Stimulated activated CD8-positive, alpha-beta memory T cell treated with anti-CD3 and anti-CD28 coated beads, Interleukin-7, amount 100 ng/mL, for 48 hours (primary cell): ENCODE measurements around the gene GRWD1.

Source experiments
- DNase-seq, 2 donors: peaks; one replicate each; pipeline ENCODE4 v3.0.0-alpha.2; 2020; ENCODE audit warnings: low read depth in 1 of 2; ENCODE audit errors: extremely low read depth in 1 of 2

The GRWD1 gene

GRCh38 chr19:48445606-48446481 is at the start of gene GRWD1:
TSS of gene GRWD1 (plus strand) at chr19:48445983. CDS start at chr19:48446006, 23 bp downstream.
- peak; percentile 83 to 93 for DNase-seq

- DNase-seq = no peak
These were observed 49.6 kb upstream of the GRWD1 start for GRCh38 chr19:48396016-48396823.

DNA sequence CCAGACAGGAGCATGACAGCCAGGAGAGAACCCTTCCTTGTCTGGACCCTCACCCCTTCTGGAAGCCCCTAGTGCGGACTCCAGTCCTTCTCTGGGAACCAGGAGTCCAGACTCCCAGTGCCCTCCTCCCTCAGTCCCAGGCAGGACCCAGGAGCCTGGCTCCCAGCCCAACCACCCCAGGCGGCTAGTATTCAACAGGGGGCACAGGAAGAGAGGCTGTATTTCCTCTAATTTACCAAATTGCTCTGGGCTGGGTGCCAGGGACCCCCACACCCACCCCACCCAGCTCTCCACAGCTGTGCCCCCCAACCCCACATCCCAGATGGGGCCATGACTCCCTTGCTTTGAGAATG is 49.0 kb upstream of the GRWD1 start:
- no peak for DNase-seq

- DNase-seq = no peak
These were observed 48.3 kb upstream of the GRWD1 start for GRCh38 chr19:48397263-48398101.

- no peak for DNase-seq
These were observed 47.7 kb upstream of the GRWD1 start for GRCh38 chr19:48398102-48398374.

DNA sequence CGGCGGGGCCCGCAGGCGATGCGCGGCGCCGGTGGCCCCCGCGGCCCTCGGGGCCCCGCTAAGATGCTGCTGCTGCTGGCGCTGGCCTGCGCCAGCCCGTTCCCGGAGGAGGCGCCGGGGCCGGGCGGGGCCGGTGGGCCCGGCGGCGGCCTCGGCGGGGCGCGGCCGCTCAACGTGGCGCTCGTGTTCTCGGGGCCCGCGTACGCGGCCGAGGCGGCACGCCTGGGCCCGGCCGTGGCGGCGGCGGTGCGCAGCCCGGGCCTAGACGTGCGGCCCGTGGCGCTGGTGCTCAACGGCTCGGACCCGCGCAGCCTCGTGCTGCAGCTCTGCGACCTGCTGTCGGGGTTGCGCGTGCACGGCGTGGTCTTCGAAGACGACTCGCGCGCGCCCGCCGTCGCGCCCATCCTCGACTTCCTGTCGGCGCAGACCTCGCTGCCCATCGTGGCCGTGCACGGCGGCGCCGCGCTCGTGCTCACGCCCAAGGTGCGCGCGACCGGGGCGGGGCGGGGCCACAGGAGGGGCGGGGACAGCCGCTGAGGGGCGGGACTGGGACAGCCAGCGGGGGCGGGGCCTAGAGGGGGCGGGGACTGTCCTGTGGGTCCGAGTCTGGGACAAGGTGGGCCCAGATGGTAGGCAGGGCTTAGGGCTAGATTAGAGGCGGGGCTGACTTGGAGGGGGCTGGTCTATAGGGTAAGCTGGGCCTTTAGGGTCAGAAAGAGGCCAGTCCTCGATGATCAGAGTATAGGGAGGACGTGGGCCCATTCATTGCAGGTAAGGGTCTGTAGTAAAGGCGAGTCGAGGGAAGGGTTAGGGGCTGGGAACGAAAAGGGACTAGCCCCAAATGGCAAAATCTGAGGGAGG is 47.2 kb upstream of the GRWD1 start:
- peak; percentile 65 to 79 for DNase-seq

GRCh38 chr19:48400018-48400742 is 45.6 kb upstream of the GRWD1 start:
- DNase-seq = no peak

DNA sequence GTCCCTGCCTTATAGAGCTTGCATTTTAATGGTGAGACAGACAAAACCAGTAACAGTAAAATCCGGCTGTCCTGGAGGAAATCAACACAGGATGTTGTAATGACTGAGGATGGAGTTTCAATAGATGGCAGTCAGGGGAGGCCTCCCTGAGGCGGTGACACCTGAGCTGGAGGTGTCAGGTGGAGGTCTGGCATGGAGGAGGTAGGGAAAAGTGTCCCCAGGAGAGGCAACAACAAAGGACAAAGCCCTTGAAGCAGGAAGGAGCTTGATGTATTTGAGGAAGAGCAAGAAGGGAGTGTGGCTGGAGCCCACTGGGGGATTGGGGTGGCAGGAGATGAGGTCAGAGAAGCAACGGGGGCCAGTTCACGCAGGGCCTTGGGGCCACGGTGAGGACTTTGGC is 44.5 kb upstream of the GRWD1 start:
- DNase-seq = no peak

DNA sequence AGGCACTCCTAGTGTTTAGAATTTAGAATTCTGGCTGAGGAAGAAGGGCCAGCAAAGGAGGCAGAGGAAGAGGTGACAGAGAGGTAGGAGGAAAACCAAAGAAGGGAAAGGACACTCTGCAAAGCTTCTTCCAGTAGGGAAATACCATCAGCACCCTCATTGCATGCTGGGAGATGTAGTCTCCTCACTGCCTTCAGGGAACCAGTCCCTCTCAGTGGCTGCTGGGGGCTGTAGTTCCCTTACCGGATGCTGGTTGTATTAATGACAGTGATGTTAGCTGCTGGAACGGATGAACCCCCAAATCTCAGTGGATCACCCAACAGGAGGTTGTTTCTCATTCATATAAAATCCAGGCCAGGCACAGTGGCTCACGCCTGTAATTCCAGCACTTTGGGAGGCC is 42.2 kb upstream of the GRWD1 start:
- no peak for DNase-seq

DNA sequence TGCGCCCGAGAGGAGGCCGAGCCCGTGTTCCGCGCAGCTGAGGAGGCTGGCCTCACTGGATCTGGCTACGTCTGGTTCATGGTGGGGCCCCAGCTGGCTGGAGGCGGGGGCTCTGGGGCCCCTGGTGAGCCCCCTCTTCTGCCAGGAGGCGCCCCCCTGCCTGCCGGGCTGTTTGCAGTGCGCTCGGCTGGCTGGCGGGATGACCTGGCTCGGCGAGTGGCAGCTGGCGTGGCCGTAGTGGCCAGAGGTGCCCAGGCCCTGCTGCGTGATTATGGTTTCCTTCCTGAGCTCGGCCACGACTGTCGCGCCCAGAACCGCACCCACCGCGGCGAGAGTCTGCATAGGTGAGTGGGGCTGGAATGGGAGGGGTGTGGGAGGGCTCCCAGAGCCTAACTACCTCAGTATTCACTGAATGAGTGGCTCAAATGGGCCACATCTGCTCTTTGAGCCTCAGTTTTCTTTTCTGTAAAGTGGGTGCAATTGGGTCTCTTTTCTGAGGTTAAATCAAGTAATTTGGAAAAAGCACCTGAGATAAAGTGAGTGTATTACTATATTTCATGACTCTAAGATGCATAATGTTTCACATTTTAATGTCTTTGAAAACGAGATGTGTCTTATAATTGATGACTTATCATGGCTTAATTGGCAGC is 40.6 kb upstream of the GRWD1 start:
- DNase-seq = no peak

DNA sequence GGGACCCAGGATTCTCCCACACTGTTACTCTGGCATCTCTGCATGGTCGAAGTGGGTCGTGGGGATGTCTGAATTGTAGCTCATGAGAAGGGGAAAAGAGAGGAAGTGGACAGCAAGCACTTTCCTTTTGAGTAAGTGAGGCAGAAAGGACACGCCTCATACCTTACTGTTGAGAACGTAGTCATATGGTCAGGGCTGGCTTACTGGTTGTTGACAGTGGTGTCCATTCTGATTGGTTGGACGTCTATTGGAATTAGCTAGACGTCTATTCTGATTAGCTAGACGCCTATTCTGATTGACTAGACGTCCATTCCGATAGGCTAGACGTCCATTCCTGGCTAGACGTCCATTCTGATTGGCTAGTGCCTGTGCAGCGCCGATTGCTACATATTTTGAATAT is 39.9 kb upstream of the GRWD1 start:
- no peak for DNase-seq

GRCh38 chr19:48413879-48414587 is 31.8 kb upstream of the GRWD1 start:
- DNase-seq = no peak

DNA sequence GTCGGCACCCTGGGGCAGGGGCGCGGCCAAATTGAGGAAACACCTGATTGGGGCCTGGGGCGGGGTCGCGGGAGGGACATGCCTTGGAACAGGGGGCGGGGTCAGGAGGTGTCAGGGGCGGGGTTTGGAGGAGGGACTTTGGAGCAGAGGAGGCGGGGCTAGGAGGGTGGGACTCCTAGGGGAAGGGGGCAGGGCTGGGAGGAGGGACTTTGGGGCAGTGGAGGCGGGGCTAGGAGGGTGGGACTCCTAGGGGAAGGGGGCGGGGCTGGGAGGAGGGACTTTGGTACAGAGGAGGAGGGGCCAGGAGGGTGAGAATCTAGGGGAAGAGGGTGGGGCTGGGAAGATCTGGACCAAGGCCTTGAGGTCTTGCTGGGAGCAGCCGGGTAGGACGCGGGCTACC is 30.4 kb upstream of the GRWD1 start:
- peak in 1 of 2 donors; percentile 78 for DNase-seq

DNA sequence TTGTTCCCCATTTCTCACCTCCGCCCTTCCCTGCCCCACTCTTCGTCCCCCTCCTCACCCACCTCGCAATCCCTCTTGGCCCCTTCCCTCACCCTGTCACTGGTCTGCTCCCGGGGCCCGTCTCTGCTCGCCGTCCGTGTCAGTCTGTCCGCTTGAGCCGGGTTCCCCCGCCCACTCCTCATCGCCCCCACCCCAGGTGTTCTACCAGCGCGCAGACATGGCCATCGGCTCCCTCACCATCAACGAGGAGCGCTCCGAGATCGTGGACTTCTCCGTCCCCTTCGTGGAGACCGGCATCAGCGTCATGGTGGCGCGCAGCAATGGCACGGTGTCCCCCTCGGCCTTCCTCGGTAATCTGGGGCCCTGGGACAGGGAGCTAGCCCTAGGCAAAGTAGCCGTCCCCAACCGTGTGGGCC is 30.0 kb upstream of the GRWD1 start:
- DNase-seq = no peak

DNA sequence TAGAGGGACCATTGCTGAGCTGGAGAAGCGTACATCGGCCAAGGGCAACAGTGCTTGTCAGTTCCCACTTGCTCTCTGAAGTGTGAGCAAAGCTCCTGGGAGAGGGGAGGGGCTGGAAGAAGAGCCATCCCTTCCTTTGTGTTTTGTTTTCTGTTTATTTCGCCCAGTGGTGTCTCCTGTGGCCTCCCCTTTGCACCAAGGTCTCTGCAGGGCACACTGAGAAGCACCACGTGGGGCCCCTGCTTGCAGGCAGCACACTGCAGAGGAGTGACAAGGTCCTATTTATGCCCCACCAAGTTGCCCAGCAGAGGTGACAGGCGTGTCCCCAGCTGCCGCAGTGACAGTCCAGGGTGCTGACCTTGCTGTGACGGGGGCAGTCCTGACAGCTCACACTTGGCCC is 28.4 kb upstream of the GRWD1 start:
- no peak for DNase-seq

DNA sequence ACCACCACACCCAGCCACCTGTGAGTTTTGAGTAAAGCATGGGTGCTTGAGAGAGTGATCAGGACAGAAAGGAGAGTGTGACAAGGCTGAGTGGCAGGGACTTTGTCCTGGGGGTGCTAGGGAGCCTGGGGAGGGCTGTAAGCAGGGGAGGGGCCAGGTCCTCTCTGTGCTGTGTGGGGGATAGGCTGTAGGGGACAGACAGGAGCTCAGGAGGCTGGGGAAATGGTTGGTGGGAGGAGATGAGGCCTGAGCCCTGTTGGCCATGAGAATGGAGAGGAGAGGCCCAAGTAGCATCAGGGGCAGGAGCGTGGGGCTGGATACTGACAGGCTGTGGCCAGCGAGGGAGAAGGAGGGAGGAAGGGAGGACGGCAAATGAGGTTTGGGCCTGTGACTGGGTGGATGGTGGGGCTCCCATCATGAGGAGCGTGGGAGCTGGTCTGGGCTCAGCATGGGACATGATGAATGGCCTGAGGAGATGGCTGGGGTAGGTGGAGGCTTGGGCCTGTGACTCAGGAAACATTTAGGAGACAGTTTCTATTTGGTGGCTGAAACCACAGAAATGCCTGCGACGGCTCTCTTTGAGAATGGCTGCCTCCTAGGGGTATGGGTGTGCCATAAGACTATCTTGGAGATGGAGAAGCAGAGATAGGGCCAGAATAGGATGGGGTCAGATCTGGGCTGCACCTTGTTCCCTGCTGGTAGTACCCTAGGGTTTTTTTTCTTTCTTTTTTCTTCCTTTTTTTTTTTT is 27.3 kb upstream of the GRWD1 start:
- DNase-seq = no peak

DNA sequence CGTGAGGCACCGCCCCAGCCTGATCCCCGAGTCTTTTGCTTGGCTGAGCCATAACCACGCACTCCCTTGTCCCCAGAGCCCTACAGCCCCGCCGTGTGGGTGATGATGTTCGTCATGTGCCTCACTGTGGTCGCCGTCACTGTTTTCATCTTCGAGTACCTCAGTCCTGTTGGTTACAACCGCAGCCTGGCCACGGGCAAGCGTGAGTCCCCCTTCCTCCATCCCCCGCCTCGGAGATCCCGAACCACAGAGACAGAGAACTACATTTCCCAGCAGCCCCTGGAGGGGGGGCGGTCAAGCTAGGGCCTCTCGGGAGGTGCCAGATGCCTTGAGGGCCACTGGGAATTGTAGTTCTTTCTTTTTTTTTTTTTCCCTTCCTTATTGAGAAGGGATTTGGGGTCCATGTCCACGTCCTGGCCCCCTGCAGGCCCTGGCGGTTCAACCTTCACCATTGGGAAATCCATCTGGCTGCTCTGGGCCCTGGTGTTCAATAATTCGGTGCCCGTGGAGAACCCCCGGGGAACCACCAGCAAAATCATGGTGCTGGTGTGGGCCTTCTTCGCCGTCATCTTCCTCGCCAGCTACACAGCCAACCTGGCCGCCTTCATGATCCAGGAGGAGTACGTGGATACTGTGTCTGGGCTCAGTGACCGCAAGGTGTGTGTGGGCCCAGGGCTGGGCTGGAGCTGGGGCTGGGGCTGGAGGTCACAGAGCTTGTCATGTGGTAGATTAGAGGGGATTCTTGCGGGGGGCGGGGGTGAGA is 26.4 kb upstream of the GRWD1 start:
- DNase-seq = peak; percentile 76 to 83
